MM.1S (cell line): ENCODE results near the gene PSPH.

Experiments used
- EZH2 ChIP-seq: fragments of 300-600 bp; sonication (generic); optimal IDR thresholded peaks from 2 replicates; pipeline ENCODE3; 2017; ENCODE audit warnings: low read depth, mild to moderate bottlenecking, antibody characterized with exemption, low read length, mixed read lengths
- TF ChIP-seq, protein P1 (sequence below): fragments of 300-600 bp; sonication (generic); IDR thresholded peaks from 2 replicates; pipeline ENCODE4 v1.5.1; 2016; ENCODE audit warnings: antibody characterized with exemption, low read length, mixed read lengths

GRCh38 chr7:56028942-56029630 is 22.2 kb downstream of the PSPH start:
- TF ChIP-seq EZH2 = no peak
- TF ChIP-seq, protein P1, sequence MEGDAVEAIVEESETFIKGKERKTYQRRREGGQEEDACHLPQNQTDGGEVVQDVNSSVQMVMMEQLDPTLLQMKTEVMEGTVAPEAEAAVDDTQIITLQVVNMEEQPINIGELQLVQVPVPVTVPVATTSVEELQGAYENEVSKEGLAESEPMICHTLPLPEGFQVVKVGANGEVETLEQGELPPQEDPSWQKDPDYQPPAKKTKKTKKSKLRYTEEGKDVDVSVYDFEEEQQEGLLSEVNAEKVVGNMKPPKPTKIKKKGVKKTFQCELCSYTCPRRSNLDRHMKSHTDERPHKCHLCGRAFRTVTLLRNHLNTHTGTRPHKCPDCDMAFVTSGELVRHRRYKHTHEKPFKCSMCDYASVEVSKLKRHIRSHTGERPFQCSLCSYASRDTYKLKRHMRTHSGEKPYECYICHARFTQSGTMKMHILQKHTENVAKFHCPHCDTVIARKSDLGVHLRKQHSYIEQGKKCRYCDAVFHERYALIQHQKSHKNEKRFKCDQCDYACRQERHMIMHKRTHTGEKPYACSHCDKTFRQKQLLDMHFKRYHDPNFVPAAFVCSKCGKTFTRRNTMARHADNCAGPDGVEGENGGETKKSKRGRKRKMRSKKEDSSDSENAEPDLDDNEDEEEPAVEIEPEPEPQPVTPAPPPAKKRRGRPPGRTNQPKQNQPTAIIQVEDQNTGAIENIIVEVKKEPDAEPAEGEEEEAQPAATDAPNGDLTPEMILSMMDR = no peak
